Measurements from ENCODE around the gene DNAH8.

DNA sequence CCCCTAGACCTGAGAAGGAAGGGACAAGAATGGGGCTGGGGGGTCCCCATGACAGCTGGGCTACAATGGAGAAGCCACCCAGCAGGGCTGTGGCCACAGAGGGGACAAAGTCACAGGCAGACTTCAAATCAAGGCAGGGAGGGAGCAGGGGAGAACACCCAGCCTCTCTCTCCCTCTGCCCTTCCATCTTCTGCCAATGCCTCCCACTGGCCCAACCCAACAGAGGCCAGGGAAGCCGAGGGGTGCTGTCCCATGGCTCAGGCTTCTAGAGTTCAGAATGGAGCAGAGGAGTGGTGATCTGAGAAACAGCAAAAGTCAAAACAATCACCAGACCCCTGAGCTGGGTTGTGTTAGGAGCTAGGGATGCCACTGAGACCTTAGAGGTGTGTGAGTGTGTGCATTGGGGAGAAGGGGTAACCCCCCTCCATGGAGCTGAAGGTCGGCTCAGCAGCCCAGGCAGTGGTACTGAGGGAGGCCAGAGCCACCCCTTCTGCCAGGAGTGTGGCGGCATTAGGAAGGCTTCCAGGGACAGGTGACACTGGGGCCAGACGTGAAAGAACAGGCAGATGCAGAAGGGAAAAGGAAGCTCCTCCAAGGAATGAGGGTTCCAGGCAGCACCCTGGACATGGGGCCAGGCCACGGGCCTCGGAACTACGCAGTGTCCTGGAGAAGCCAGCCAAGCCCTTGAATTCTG is 345.5 kb downstream of the DNAH8 start:
- TF ChIP-seq, protein P1, sequence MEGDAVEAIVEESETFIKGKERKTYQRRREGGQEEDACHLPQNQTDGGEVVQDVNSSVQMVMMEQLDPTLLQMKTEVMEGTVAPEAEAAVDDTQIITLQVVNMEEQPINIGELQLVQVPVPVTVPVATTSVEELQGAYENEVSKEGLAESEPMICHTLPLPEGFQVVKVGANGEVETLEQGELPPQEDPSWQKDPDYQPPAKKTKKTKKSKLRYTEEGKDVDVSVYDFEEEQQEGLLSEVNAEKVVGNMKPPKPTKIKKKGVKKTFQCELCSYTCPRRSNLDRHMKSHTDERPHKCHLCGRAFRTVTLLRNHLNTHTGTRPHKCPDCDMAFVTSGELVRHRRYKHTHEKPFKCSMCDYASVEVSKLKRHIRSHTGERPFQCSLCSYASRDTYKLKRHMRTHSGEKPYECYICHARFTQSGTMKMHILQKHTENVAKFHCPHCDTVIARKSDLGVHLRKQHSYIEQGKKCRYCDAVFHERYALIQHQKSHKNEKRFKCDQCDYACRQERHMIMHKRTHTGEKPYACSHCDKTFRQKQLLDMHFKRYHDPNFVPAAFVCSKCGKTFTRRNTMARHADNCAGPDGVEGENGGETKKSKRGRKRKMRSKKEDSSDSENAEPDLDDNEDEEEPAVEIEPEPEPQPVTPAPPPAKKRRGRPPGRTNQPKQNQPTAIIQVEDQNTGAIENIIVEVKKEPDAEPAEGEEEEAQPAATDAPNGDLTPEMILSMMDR (IDR thresholded peaks at IDR 0.05): no peak
- TF ChIP-seq EP300 (IDR thresholded peaks at IDR 0.05) (no peak), POLR2A (IDR thresholded peaks at IDR 0.05) (no peak), POLR2AphosphoS5 (IDR thresholded peaks at IDR 0.05) (no peak)
